Mucosa of descending colon (tissue), 3 donors: ENCODE data around the gene RGS6. TPM values are rescaled to one million over a fixed set of nuclear protein-coding genes. Genes with fewer than 3 reads are reported as not detected.
"Not testable (repeated sequence)": the region's sequence is repeated elsewhere in the genome, so short reads cannot be mapped to it uniquely, and the experiment has no call there.

ENCODE experiments used
- ATAC-seq: fragments of 200-7000 bp; cut with Tn5 transposase; one replicate; pipeline ENCODE4 v1.9.1; 2020; ENCODE audit warnings: mild to moderate bottlenecking, moderate library complexity
- DNase-seq, 3 donors: peaks; one replicate each; pipeline ENCODE4 v3.0.0-alpha.2; 2020
- H3K36me3 ChIP-seq: fragments of 200-600 bp; one replicate; pipeline ENCODE4 v1.8.0; 2021; ENCODE audit warnings: low read depth, mild to moderate bottlenecking
- H3K4me1 ChIP-seq: fragments of 200-600 bp; one replicate; pipeline ENCODE4 v1.8.0; 2021; ENCODE audit warnings: low read depth, mild to moderate bottlenecking
- H3K4me3 ChIP-seq: fragments of 200-600 bp; one replicate; pipeline ENCODE4 v1.8.0; 2021; ENCODE audit warnings: mild to moderate bottlenecking
- H3K9me3 ChIP-seq: fragments of 200-600 bp; one replicate; pipeline ENCODE4 v1.8.0; 2021; ENCODE audit warnings: mild to moderate bottlenecking
- intact Hi-C, 2 donors: fragments of 100-400 bp; cut with DNase I in 1 of 2; cut with micrococcal nuclease in 1 of 2; formaldehyde crosslinking; loops; one replicate each; pipeline versions ENCODE4 v1.11.0 to v1.11.1; 2022; cut with DNase I, micrococcal nuclease
- total RNA-seq, 3 donors: library from RNA; stranded (reverse); fragmentation: NEBNext Ultra II Directional in 2 of 3; extraction: Animal tissue kit (Norgen Biotek cat#: 25700) in 2 of 3; gene quantifications; one replicate each; pipeline versions ENCODE4 v1.2.1 to v1.2.4, GENCODE V29; 2021 to 2023
- TF ChIP-seq, protein P1 (sequence below): fragments of 200-600 bp; IDR thresholded peaks from one replicate; pipeline ENCODE4 v1.8.0; 2022; ENCODE audit warnings: antibody characterized with exemption, mild to moderate bottlenecking
- donor health status: DM: no; HTN: no; CAD: no; lungs with moderate emphysema.
- donor health status: DM: no; HTN: no; CAD: no.
- donor health status: DM: no; HTN: yes; CAD: no.

RGS6 gene
- total RNA-seq, 3 donors from 2014 or later, result 0.66 to 2.5 (median 0.94) TPM

DNA sequence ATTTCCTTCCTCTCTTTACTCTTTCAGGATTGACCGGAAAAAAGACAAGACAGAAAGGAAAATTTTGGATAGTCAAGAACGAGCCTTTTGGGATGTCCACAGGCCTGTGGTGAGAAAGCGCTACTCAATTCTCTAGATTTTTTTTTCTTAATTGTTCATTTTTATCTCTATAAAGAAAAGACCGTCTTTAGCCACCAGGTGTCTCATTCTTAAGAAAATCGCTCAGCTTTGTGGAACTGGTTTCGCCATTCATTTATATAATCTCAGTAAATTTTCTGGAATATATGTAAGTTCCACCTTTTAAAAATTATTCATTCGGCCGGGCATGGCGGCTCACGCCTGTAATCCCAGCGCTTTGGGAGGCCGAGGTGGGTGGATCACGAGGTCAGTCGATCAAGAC is 540.6 kb downstream of the RGS6 start:
- no peak overlapping the region for H3K4me3 ChIP-seq
- ATAC-seq, result no peak
- TF ChIP-seq, protein P1, sequence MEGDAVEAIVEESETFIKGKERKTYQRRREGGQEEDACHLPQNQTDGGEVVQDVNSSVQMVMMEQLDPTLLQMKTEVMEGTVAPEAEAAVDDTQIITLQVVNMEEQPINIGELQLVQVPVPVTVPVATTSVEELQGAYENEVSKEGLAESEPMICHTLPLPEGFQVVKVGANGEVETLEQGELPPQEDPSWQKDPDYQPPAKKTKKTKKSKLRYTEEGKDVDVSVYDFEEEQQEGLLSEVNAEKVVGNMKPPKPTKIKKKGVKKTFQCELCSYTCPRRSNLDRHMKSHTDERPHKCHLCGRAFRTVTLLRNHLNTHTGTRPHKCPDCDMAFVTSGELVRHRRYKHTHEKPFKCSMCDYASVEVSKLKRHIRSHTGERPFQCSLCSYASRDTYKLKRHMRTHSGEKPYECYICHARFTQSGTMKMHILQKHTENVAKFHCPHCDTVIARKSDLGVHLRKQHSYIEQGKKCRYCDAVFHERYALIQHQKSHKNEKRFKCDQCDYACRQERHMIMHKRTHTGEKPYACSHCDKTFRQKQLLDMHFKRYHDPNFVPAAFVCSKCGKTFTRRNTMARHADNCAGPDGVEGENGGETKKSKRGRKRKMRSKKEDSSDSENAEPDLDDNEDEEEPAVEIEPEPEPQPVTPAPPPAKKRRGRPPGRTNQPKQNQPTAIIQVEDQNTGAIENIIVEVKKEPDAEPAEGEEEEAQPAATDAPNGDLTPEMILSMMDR, result no peak
- DNase-seq, result no peak
- H3K9me3 ChIP-seq, result no peaks in the 10 kb centered on the region
- H3K4me1 ChIP-seq, result no peaks in the 10 kb centered on the region
- intact Hi-C loops, result no loop called here
- no peaks in the 10 kb centered on the region for H3K36me3 ChIP-seq

DNA sequence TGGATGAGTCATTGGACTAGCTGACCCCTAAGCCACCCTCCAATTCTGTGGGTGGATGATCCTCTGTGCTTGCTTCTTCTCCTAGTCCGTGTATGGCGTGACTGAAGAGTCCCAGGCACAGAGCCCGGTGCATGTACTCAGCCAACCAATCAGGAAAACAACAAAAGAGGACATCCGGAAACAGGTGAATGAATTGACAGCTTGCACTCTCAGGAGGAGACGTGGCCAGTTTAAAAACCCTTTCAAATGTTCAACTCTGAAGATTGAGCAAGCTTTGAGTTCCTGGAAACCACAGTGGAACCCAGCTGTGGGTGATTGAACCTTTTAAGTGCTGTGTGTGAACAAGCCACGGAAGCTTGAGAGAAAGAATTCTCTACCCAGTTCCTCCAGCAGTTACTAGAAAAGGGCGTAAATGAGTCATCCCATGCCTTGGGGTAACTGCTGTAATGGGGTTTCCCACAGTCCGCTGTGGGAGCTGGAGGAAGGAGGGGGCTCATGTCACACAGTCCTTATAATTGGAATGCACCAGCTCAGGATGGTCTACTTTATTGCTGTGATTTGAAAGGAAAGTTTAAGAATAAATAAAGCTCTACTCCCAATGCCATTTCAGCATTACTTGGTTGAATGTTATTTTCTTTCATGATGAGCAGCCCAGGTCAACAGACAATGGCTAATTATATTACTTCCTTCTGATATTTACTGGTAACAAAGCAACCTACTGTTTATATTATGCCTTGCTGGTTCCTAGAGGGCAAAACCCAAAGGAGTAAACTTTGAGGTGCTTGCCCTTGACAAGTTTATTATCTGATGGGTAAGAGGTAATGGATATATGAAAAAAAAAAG is 544.6 kb downstream of the RGS6 start:
- Histone ChIP-seq H3K4me3 (no peak overlapping the region), H3K36me3 (no peaks in the 10 kb centered on the region), H3K4me1 (no peaks in the 10 kb centered on the region), H3K9me3 (no peaks in the 10 kb centered on the region)
- intact Hi-C loops, result no loop called here
- peak in 1 of 3 donors; percentile 36 for DNase-seq
- peak; percentile 72 for ATAC-seq
- TF ChIP-seq, protein P1, result no peak

GRCh38 chr14:72477578-72477977 is 545.3 kb downstream of the RGS6 start:
- H3K36me3 ChIP-seq, H3K4me1 ChIP-seq, H3K4me3 ChIP-seq, DNase-seq, ATAC-seq, intact Hi-C loops, H3K9me3 ChIP-seq: not testable (repeated sequence)

GRCh38 chr14:72478471-72478893 is 546.3 kb downstream of the RGS6 start:
- intact Hi-C loops, result no loop called here
- DNase-seq, result no peak

DNA sequence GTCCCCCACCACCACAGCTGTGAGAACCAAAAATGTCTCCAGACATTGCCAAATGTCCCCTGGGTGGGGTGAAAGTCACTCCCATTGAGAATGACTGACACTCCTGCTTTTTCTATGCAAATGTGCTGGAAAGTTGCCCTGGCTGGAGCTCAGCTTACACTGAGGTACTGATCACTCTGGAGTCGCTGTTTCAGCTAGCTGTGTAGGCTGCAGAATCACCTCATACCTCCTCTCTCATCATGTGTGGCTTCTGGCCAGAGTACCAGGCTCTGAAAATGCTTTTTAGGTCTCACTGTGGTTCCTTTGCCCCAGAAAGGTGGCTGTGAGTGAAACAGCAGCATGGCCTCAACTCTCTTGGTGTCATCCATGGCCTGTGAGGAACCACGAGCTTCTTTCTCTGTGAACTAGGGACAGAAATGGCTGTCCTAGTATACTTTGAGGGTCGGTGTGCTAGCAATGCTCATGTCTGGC is 547.3 kb downstream of the RGS6 start:
- Histone ChIP-seq H3K36me3 (no peaks in the 10 kb centered on the region), H3K4me1 (no peaks in the 10 kb centered on the region), H3K9me3 (no peaks in the 10 kb centered on the region), H3K4me3 (no peak overlapping the region)
- ATAC-seq, result peak; percentile 23
- no peak for DNase-seq
- intact Hi-C loops, result no loop called here
- TF ChIP-seq, protein P1, result no peak

More at GRCh38 chr14:72478471-72478893, 546.3 kb downstream of the RGS6 start:
- Histone ChIP-seq H3K4me1 (no peaks in the 10 kb centered on the region), H3K9me3 (no peaks in the 10 kb centered on the region), H3K4me3 (no peak overlapping the region), H3K36me3 (no peaks in the 10 kb centered on the region)
- TF ChIP-seq, protein P1, result no peak
- ATAC-seq, result no peak

- Histone ChIP-seq H3K4me1 (no peaks in the 10 kb centered on the region), H3K9me3 (no peaks in the 10 kb centered on the region), H3K4me3 (no peak overlapping the region), H3K36me3 (no peaks in the 10 kb centered on the region)
- DNase-seq (no peak), ATAC-seq (no peak)
- intact Hi-C loops, result no loop called here
- TF ChIP-seq, protein P1, result no peak
These were observed 548.4 kb downstream of the RGS6 start for GRCh38 chr14:72480464-72481243.
